IMR-90 (cell line): ENCODE measurements around the gene STX8.

Experiments
- MXI1 ChIP-seq: IDR thresholded peaks from 2 replicates; pipeline ENCODE4 v1.6.1; 2012; ENCODE audit warnings: low read depth, mild to moderate bottlenecking, low read length, moderate library complexity, borderline replicate concordance
- TF ChIP-seq, protein P1 (sequence below): conservative IDR thresholded peaks from 2 replicates; pipeline ENCODE4 v1.5.1; 2012; ENCODE audit warnings: mild to moderate bottlenecking, low read depth, low read length, improper control_type of control experiment

GRCh38 chr17:9259419-9259818 is 316.2 kb downstream of the STX8 start:
- TF ChIP-seq, protein P1, sequence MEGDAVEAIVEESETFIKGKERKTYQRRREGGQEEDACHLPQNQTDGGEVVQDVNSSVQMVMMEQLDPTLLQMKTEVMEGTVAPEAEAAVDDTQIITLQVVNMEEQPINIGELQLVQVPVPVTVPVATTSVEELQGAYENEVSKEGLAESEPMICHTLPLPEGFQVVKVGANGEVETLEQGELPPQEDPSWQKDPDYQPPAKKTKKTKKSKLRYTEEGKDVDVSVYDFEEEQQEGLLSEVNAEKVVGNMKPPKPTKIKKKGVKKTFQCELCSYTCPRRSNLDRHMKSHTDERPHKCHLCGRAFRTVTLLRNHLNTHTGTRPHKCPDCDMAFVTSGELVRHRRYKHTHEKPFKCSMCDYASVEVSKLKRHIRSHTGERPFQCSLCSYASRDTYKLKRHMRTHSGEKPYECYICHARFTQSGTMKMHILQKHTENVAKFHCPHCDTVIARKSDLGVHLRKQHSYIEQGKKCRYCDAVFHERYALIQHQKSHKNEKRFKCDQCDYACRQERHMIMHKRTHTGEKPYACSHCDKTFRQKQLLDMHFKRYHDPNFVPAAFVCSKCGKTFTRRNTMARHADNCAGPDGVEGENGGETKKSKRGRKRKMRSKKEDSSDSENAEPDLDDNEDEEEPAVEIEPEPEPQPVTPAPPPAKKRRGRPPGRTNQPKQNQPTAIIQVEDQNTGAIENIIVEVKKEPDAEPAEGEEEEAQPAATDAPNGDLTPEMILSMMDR = no peak
- TF ChIP-seq MXI1 = no peak
